ENCODE data around the gene PDE9A. TPM values are rescaled to one million over a fixed set of nuclear protein-coding genes. Genes with fewer than 3 reads are reported as not detected.
"Not testable (repeated sequence)": the region's sequence is repeated elsewhere in the genome, so short reads cannot be mapped to it uniquely, and the experiment has no call there.

The PDE9A gene
- total RNA-seq, 6 experiments from 2014 or later: not detected

GRCh38 chr21:42611852-42612251, 41.6 kb upstream of the PDE9A start:
- no peak for DNase-seq
- H3K4me3 Mint-ChIP-seq: no peak overlapping the region
- H3K4me1 Mint-ChIP-seq (ENCODE audit: low read depth): no peaks in the 10 kb centered on the region
- no peak for TF ChIP-seq CTCF (IDR thresholded peaks at IDR 0.05)
- peaks cover 59% of the 10 kb centered on the region for H3K9me3 Mint-ChIP-seq
- H3K27me3 Mint-ChIP-seq (ENCODE audit: insufficient read depth): peaks cover 3% of the 10 kb centered on the region
- no peak overlapping the region for H3K27ac Mint-ChIP-seq
- H3K36me3 Mint-ChIP-seq (ENCODE audit: low read depth): 0 out of 2 replicates have a peak, but pooled peaks cover 13% of the 10 kb centered on the region

GRCh38 chr21:42612390-42612789, 41.0 kb upstream of the PDE9A start:
- no peak for DNase-seq
- H3K9me3 Mint-ChIP-seq: peaks cover 53% of the 10 kb centered on the region
- no peak overlapping the region for H3K27ac Mint-ChIP-seq
- no peak for TF ChIP-seq CTCF (IDR thresholded peaks at IDR 0.05)
- no peaks in the 10 kb centered on the region for H3K4me1 Mint-ChIP-seq (ENCODE audit: low read depth)
- H3K36me3 Mint-ChIP-seq (ENCODE audit: low read depth): 0 out of 2 replicates have a peak, but pooled peaks cover 13% of the 10 kb centered on the region
- H3K27me3 Mint-ChIP-seq (ENCODE audit: insufficient read depth): peaks cover 2% of the 10 kb centered on the region
- no peak overlapping the region for H3K4me3 Mint-ChIP-seq

GRCh38 chr21:42613756-42614155, 39.7 kb upstream of the PDE9A start:
- H3K9me3 Mint-ChIP-seq: peaks cover 52% of the 10 kb centered on the region
- peaks cover 2% of the 10 kb centered on the region for H3K27me3 Mint-ChIP-seq (ENCODE audit: insufficient read depth)
- no peaks in the 10 kb centered on the region for H3K4me1 Mint-ChIP-seq (ENCODE audit: low read depth)
- no peak for DNase-seq
- no peak for TF ChIP-seq CTCF (IDR thresholded peaks at IDR 0.05)
- 0 out of 2 replicates have a peak, but pooled peaks cover 13% of the 10 kb centered on the region for H3K36me3 Mint-ChIP-seq (ENCODE audit: low read depth)
- H3K4me3 Mint-ChIP-seq: no peak overlapping the region
- no peak overlapping the region for H3K27ac Mint-ChIP-seq

GRCh38 chr21:42614396-42614795, 39.0 kb upstream of the PDE9A start:
- Mint-ChIP-seq H3K27ac (no peak overlapping the region), H3K9me3 (peaks cover 52% of the 10 kb centered on the region), H3K4me3 (no peak overlapping the region), H3K4me1 (ENCODE audit: low read depth) (no peaks in the 10 kb centered on the region), H3K27me3 (ENCODE audit: insufficient read depth) (peaks cover 2% of the 10 kb centered on the region), H3K36me3 (ENCODE audit: low read depth) (0 out of 2 replicates have a peak, but pooled peaks cover 13% of the 10 kb centered on the region)
- DNase-seq: no peak
- TF ChIP-seq CTCF (IDR thresholded peaks at IDR 0.05): no peak

GRCh38 chr21:42614811-42615351, 38.5 kb upstream of the PDE9A start:
- H3K4me3 Mint-ChIP-seq: no peak overlapping the region
- 0 out of 2 replicates have a peak, but pooled peaks cover 13% of the 10 kb centered on the region for H3K36me3 Mint-ChIP-seq (ENCODE audit: low read depth)
- peaks cover 51% of the 10 kb centered on the region for H3K9me3 Mint-ChIP-seq
- H3K4me1 Mint-ChIP-seq (ENCODE audit: low read depth): no peaks in the 10 kb centered on the region
- DNase-seq: no peak
- H3K27me3 Mint-ChIP-seq (ENCODE audit: insufficient read depth): peaks cover 2% of the 10 kb centered on the region
- H3K27ac Mint-ChIP-seq: no peak overlapping the region
- no peak for TF ChIP-seq CTCF (IDR thresholded peaks at IDR 0.05)

- not testable (repeated sequence) for H3K4me3 Mint-ChIP-seq; H3K27ac Mint-ChIP-seq; H3K27me3 Mint-ChIP-seq (ENCODE audit: insufficient read depth); DNase-seq; H3K4me1 Mint-ChIP-seq (ENCODE audit: low read depth)
- H3K9me3 Mint-ChIP-seq: peaks cover 50% of the 10 kb centered on the region
- 0 out of 2 replicates have a peak, but pooled peaks cover 13% of the 10 kb centered on the region for H3K36me3 Mint-ChIP-seq (ENCODE audit: low read depth)
These were observed 38.0 kb upstream of the PDE9A start for GRCh38 chr21:42615377-42615776.
